CD14-positive monocyte (primary cell): ENCODE data around the gene SLC14A1. TPM values are rescaled to one million over a fixed set of nuclear protein-coding genes. Genes with fewer than 3 reads are reported as not detected.

ENCODE experiments used
- DNase-seq, 3 donors: peaks; one replicate each; pipeline ENCODE4 v3.0.0-alpha.2; 2011 to 2022
- H2AFZ ChIP-seq: 2 replicates; pipeline ENCODE4 v1.6.0; 2012; ENCODE audit warnings: mild to moderate bottlenecking, low read depth, low read length, inconsistent platforms; ENCODE audit not compliant: insufficient read depth, poor library complexity, severe bottlenecking
- H3K27ac ChIP-seq, 2 donors: 1 replicate in 1 of 2; 2 replicates in 1 of 2; pipeline ENCODE4 v1.5.1; 2012 to 2013; ENCODE audit warnings: low read length in 2 of 2, control low read depth in 1 of 2, inconsistent platforms in 1 of 2, low read depth in 1 of 2, mild to moderate bottlenecking in 1 of 2
- H3K27me3 ChIP-seq, 2 donors: one replicate each; pipeline versions ENCODE4 v1.6.0 to v1.6.1; 2011 to 2013; ENCODE audit warnings: low read length in 2 of 2; ENCODE audit not compliant: control insufficient read depth in 2 of 2, insufficient read depth in 2 of 2
- H3K36me3 ChIP-seq, 2 donors: replicated peaks in 1 of 2; 1 replicate in 1 of 2; 2 replicates in 1 of 2; pipeline versions ENCODE4 v1.5.1 to v1.6.1; 2012 to 2013; ENCODE audit warnings: low read length in 2 of 2, control low read depth in 1 of 2, inconsistent platforms in 1 of 2, mild to moderate bottlenecking in 1 of 2; ENCODE audit not compliant: insufficient read depth in 2 of 2, control insufficient read depth in 1 of 2
- H3K4me1 ChIP-seq, 2 donors: 1 replicate in 1 of 2; 2 replicates in 1 of 2; pipeline versions ENCODE4 v1.5.1 to v1.6.1; 2012 to 2013; ENCODE audit warnings: low read length in 2 of 2, control low read depth in 1 of 2, inconsistent platforms in 1 of 2, mild to moderate bottlenecking in 1 of 2, moderate library complexity in 1 of 2; ENCODE audit not compliant: insufficient read depth in 2 of 2, control insufficient read depth in 1 of 2
- H3K4me2 ChIP-seq: replicated peaks from 2 replicates; pipeline ENCODE3; 2012; ENCODE audit warnings: low read length, moderate library complexity, mild to moderate bottlenecking; ENCODE audit not compliant: poor library complexity, severe bottlenecking; ENCODE audit errors: extremely low read depth
- H3K4me3 ChIP-seq, 3 experiments: fragments of 200-600 bp in 1 of 3; sonication (generic) in 1 of 3; replicated peaks in 1 of 3; 1 replicate in 2 of 3; 2 replicates in 1 of 3; pipeline ENCODE4 v1.5.1; 2011 to 2013; ENCODE audit warnings: low read length in 3 of 3, mild to moderate bottlenecking in 3 of 3, control low read depth in 2 of 3, low read depth in 2 of 3, inconsistent platforms in 1 of 3, moderate library complexity in 1 of 3
- H3K79me2 ChIP-seq: 2 replicates; pipeline ENCODE4 v1.6.0; 2012; ENCODE audit warnings: mild to moderate bottlenecking, control low read depth, inconsistent platforms, low read length, moderate library complexity; ENCODE audit not compliant: insufficient read depth
- H3K9ac ChIP-seq: 2 replicates; pipeline ENCODE4 v1.6.0; 2017; ENCODE audit warnings: low read length, mild to moderate bottlenecking; ENCODE audit not compliant: insufficient read depth, poor library complexity, severe bottlenecking
- H3K9me3 ChIP-seq, 2 donors: replicated peaks in 1 of 2; 1 replicate in 1 of 2; 2 replicates in 1 of 2; pipeline versions ENCODE4 v1.5.1 to v1.6.1; 2012 to 2013; ENCODE audit warnings: low read length in 2 of 2, control low read depth in 1 of 2; ENCODE audit not compliant: control insufficient read depth in 1 of 2, insufficient read depth in 1 of 2
- H4K20me1 ChIP-seq: 2 replicates; pipeline ENCODE4 v1.6.0; 2012; ENCODE audit warnings: mild to moderate bottlenecking, low read length, control low read depth, moderate library complexity; ENCODE audit not compliant: insufficient read depth
- H3K27ac Mint-ChIP-seq, 7 donors: one replicate each; pipeline ENCODE4 v1.8.0; 2020; ENCODE audit warnings: mild to moderate bottlenecking in 7 of 7, mixed read lengths in 7 of 7, moderate library complexity in 6 of 7, inconsistent platforms in 2 of 7
- H3K27me3 Mint-ChIP-seq, 3 donors: one replicate each; pipeline ENCODE4 v1.8.0; 2021 to 2022; ENCODE audit warnings: low read depth in 3 of 3, mild to moderate bottlenecking in 3 of 3, mixed read lengths in 3 of 3, moderate library complexity in 3 of 3, inconsistent platforms in 1 of 3
- H3K36me3 Mint-ChIP-seq, 2 donors: one replicate each; pipeline ENCODE4 v1.8.0; 2020; ENCODE audit warnings: mixed read lengths in 2 of 2, inconsistent platforms in 1 of 2, mild to moderate bottlenecking in 1 of 2
- H3K4me1 Mint-ChIP-seq: one replicate; pipeline ENCODE4 v1.8.0; 2020; ENCODE audit warnings: mild to moderate bottlenecking, mixed read lengths
- H3K4me3 Mint-ChIP-seq, 2 donors: one replicate each; pipeline ENCODE4 v1.8.0; 2020; ENCODE audit warnings: mild to moderate bottlenecking in 2 of 2, mixed read lengths in 2 of 2, moderate library complexity in 1 of 2
- H3K9me3 Mint-ChIP-seq, 7 donors: one replicate each; pipeline ENCODE4 v1.8.0; 2020 to 2022; ENCODE audit warnings: mixed read lengths in 7 of 7, mild to moderate bottlenecking in 6 of 7, moderate library complexity in 6 of 7, inconsistent platforms in 2 of 7
- CTCF ChIP-seq: fragments of 200-600 bp; IDR thresholded peaks from one replicate; pipeline ENCODE4 v1.8.0; 2022; ENCODE audit warnings: antibody characterized with exemption, mild to moderate bottlenecking
- WGBS: methylation state at CpG from one replicate; pipeline ENCODE4 v1.1.5; 2013; ENCODE audit warnings: missing lambda C conversion rate; ENCODE audit not compliant: insufficient coverage; 5-methylcytosine and 5-hydroxymethylcytosine counted together
- intact Hi-C, 2 donors: fragments of 100-400 bp; cut with micrococcal nuclease; formaldehyde crosslinking; loops; one replicate each; pipeline versions ENCODE4 v1.15.0 to v1.15.1; 2023
- polyA plus RNA-seq, 3 donors: library from polyadenylated mRNA; depleted of rRNA in 1 of 3; unstranded in 2 of 3; stranded (reverse) in 1 of 3; fragments of 300-500 nt in 2 of 3; fragments of >200 nt in 1 of 3; fragmentation: Illumina TruSeq in 2 of 3; gene quantifications; 1 replicate in 2 of 3; 2 replicates in 1 of 3; pipeline ENCODE4 v1.2.3, GENCODE V29; 2012 to 2021

SLC14A1 gene
- polyA plus RNA-seq, 3 donors, result not detected

GRCh38 chr18:45760462-45761036, 36.6 kb downstream of the SLC14A1 start:
- Mint-ChIP-seq H3K36me3 (no peaks in the 10 kb centered on the region), H3K27ac (no peak overlapping the region), H3K4me1 (peaks cover 14% of the 10 kb centered on the region), H3K4me3 (no peak overlapping the region), H3K27me3 (peaks cover 1 to 4% (median 3%) of the 10 kb centered on the region in 3 donors), H3K9me3 (peaks cover 0 to 2% (median 0%) of the 10 kb centered on the region in 7 donors)
- Histone ChIP-seq H3K27ac (no peak overlapping the region), H3K36me3 (no peaks in the 10 kb centered on the region), H3K9me3 (no peaks in the 10 kb centered on the region), H3K9ac (no peak overlapping the region), H2AFZ (no peak overlapping the region), H3K4me2 (no peak overlapping the region), H3K4me1 (peaks cover 0 to 5% of the 10 kb centered on the region in 2 donors), H3K4me3 (no peak overlapping the region), H4K20me1 (no peaks in the 10 kb centered on the region), H3K27me3 (no peaks in the 10 kb centered on the region), H3K79me2 (no peaks in the 10 kb centered on the region)
- no peak for TF ChIP-seq CTCF
- 74% methylated on average over 5 of the region's 5 CpGs for WGBS
- no peak for DNase-seq
- intact Hi-C loops, result no loop called here

GRCh38 chr18:45761512-45762114, 37.6 kb downstream of the SLC14A1 start:
- Histone ChIP-seq H3K4me1 (peaks cover 0 to 5% of the 10 kb centered on the region in 2 donors), H3K9me3 (no peaks in the 10 kb centered on the region), H3K79me2 (no peaks in the 10 kb centered on the region), H2AFZ (peak overlapping the region; percentile 44), H3K27me3 (no peaks in the 10 kb centered on the region), H3K36me3 (no peaks in the 10 kb centered on the region), H3K27ac (no peak overlapping the region), H4K20me1 (no peaks in the 10 kb centered on the region), H3K4me2 (no peak overlapping the region), H3K4me3 (no peak overlapping the region), H3K9ac (no peak overlapping the region)
- Mint-ChIP-seq H3K4me1 (peaks cover 14% of the 10 kb centered on the region), H3K9me3 (peaks cover 0 to 2% (median 1%) of the 10 kb centered on the region in 7 donors), H3K27ac (no peak overlapping the region), H3K27me3 (peaks cover 1 to 6% (median 3%) of the 10 kb centered on the region in 3 donors), H3K4me3 (peak overlapping the region in 1 of 2 donors; percentile 50), H3K36me3 (no peaks in the 10 kb centered on the region)
- TF ChIP-seq CTCF, result no peak
- 2% methylated on average over 5 of the region's 6 CpGs for WGBS
- peak; percentile 18 to 23 (median 21) for DNase-seq
- intact Hi-C loops, result no loop called here
